Dedifferentiated amniotic fluid mesenchymal stem cell (primary cell): ENCODE data around the gene CDHR1.
A peak's percentile ranks its signal among the peaks of the same experiment; 100 is the strongest.

ENCODE experiments used
- DNase-seq: peaks from one replicate; pipeline ENCODE4 v3.0.0-alpha.2; 2016; ENCODE audit errors: extremely low spot score

The CDHR1 gene

DNA sequence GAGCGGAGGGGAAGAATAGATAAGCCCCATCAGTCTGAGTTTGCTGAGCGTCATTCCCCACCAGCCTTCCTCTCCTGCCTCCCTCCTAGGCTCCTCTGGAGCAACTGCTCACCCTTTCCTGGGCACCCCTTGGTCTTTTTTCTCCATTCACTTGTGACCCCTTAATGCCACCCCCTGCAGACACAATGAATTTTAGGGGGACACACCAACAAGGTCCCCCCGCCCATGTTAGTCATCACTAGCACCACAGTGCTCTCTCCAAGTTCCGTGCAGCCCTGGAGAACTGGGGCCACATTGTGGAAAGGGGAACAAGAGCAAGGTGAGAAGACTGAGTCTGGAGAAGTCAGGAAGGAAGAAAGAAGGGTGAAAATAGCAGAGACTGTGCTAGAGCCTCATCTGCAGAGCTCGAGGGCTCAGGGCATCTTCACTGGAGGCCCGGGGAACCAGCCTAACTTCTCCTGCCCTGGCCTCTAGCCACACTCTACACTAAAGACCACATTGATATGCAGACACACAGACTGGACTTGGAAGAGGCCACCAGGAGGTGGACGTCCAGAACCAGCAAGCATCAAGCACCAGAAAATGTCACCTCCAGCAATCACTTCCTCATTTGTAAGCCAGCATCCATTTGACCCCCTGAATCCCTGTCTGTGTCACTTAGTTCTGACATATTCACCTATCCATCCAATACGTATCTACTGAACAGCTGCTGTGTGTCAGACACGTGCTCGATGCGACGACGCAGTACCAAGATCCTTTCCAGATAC, 68.0 kb downstream of the CDHR1 start:
- DNase-seq, result no peak

DNA sequence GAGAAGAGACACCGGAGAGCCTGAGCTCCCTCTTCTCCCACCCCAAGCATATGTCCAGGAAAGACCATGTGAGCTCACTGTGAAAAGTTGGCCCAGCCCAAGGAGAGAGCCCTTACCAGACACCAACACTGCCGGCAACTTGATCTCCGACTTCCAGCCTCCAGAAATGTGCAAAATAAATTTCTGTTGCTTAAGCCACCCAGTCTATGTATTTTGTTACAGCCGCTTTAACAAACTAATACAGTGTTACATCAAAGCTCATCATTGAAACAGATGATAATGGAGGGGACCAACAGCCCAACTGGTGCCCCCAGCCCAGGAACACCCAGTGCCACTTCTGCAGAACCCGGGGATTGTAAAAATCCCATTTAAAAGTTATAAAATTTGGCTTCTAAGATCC, 69.4 kb downstream of the CDHR1 start:
- DNase-seq, result no peak

DNA sequence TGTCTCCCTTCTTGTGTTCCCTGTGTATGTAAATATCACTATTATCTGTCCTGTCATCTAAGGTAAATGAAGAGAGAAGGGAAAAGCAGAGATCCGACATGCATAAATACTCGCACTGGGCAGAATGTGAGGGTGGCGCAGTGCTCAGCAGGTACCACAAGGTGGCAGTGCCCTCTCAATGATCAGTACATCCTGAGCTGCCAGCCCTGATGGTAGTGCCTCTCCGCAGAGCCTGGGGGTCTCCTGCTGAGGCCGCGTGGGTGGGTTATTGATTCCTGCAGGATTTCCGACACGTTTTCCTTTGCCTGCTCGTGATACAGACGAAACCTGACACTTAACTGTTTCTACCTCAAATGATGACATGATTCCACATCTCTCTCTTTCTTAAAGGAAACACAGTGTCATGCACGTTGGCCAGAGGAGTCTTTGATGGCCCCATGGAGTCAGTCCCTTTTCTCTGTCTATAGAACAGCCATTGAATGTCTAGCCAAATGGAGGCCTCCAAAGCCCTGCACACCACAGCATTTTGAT, 70.3 kb downstream of the CDHR1 start:
- DNase-seq, result peak; percentile 45

- DNase-seq, result no peak
These were observed 71.1 kb downstream of the CDHR1 start for GRCh38 chr10:84265418-84265817.

DNA sequence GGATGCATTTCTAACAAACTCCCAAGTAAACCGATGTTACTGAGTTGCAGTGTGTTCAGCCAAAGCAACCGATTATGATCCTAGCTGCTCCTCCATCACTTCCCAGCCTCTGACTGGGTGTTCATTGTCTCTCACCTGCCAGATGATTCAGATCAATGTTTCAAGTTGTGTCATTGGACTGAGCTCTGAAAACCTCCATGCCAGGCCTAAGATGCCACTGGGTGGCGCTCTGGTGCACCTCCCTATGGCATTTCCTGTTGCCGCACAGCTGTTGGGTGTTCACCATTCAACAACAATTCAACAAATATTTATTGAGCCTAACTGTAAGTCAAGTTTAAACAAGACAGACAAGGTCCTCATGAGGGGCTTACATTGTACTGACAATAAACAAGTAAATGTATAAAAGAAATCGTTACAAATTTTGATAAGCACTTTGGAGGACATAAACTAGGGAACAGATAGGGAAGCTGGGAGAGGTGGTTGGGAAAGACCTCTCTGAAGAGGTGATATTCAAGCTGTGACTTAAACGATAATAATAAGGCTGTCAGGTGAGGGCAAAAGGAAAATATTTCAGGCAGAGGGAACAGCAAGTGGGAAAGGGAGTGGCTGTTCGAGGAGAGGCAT, 73.3 kb downstream of the CDHR1 start:
- DNase-seq, result peak; percentile 46

- DNase-seq, result no peak
These were observed 74.8 kb downstream of the CDHR1 start for GRCh38 chr10:84269162-84269561.
